Sigmoid colon (tissue), 7 donors: Measurements from ENCODE around the gene GAN. TPM values are rescaled to one million over a fixed set of nuclear protein-coding genes. Genes with fewer than 3 reads are reported as not detected.

Source experiments
- DNase-seq: peaks from one replicate; pipeline ENCODE4 v3.0.0-alpha.2; 2019
- H3K27ac ChIP-seq, 4 donors: fragments of 200-600 bp; sonication (generic); one replicate each; pipeline ENCODE4 v1.5.1; 2016 to 2019; ENCODE audit warnings: mild to moderate bottlenecking in 1 of 4
- H3K27me3 ChIP-seq, 3 donors: fragments of 200-600 bp; sonication (generic); one replicate each; pipeline ENCODE4 v1.5.1; 2019; ENCODE audit warnings: mild to moderate bottlenecking in 1 of 3
- H3K36me3 ChIP-seq, 4 donors: fragments of 200-600 bp; sonication (generic); one replicate each; pipeline ENCODE4 v1.5.1; 2016 to 2019
- H3K4me1 ChIP-seq, 4 donors: fragments of 200-600 bp; sonication (generic); one replicate each; pipeline ENCODE4 v1.5.1; 2017 to 2019
- H3K4me3 ChIP-seq, 4 donors: fragments of 200-600 bp; sonication (generic); one replicate each; pipeline ENCODE4 v1.5.1; 2017 to 2019; ENCODE audit warnings: mild to moderate bottlenecking in 2 of 4, moderate library complexity in 1 of 4
- H3K9me3 ChIP-seq, 4 donors: fragments of 200-600 bp in 3 of 4; sonication (generic) in 3 of 4; one replicate each; pipeline versions ENCODE4 v1.5.1 to v1.6.1; 2013 to 2019
- EP300 ChIP-seq, 4 donors: sonication (generic); formaldehyde crosslinking; IDR thresholded peaks; one replicate each; pipeline ENCODE4 v1.6.1; 2017; ENCODE audit warnings: antibody characterized with exemption in 4 of 4
- POLR2A ChIP-seq, 2 donors: fragments of 450-650 bp; IDR thresholded peaks; one replicate each; pipeline ENCODE4 v1.6.1; 2016; ENCODE audit warnings: antibody characterized with exemption in 2 of 2, mild to moderate bottlenecking in 2 of 2, moderate library complexity in 2 of 2
- POLR2AphosphoS5 ChIP-seq, 4 donors: sonication (generic); formaldehyde crosslinking; IDR thresholded peaks; one replicate each; pipeline ENCODE4 v1.6.1; 2017; ENCODE audit warnings: antibody characterized with exemption in 4 of 4
- WGBS, 2 donors: extraction: QIAGEN DNeasy Blood & Tissue Kit; methylation state at CpG; one replicate each; pipeline ENCODE4 v1.1.7; 2013; 5-methylcytosine and 5-hydroxymethylcytosine counted together
- intact Hi-C: fragments of 100-400 bp; cut with DNase I; formaldehyde crosslinking; loops from one replicate; pipeline ENCODE4 v1.15.1; 2023
- polyA plus RNA-seq, 3 donors: library from polyadenylated mRNA; stranded (reverse); fragments of 200-250 nt; gene quantifications; one replicate each; pipeline ENCODE4 v1.2.3, GENCODE V29; 2013
- total RNA-seq, 4 donors: library from RNA; depleted of rRNA; stranded (reverse); fragments of >200 nt; gene quantifications; one replicate each; pipeline ENCODE4 v1.1.0, GENCODE V29; 2016
- TF ChIP-seq, protein P1 (sequence below), 4 experiments: fragments of 450-650 bp in 3 of 4; fragments of 200-600 bp in 1 of 4; IDR thresholded peaks; one replicate each; pipeline ENCODE4 v1.5.1; 2016 to 2019; ENCODE audit warnings: antibody characterized with exemption in 4 of 4, mild to moderate bottlenecking in 3 of 4, moderate library complexity in 2 of 4
- donor health status: healthy with polysubstance abuse.
- donor health status: Bipolar disorder and iron deficiency.
- donor health status: healthy.

GAN gene
- total and polyA plus RNA-seq, 7 donors: 1.2 to 14.7 (median 9.1) TPM

DNA sequence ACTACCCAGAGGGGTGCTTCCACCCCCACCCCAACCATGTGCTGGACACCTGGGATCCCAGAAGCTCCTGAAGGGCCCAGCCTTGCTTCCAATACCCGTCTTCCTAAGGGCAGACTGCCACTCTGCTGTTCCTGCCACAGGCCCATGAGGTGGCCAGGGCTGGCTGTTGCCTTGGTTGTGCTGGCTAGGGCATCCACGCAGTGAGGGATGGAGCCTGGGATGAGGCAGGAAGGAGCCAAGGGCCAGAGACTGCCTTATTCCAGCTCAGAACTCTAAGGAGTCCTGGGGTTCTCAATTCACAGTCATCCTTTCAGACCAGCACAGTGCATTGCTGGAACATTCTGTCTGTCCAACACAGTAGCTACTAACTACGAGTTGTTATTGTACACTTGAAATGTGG is 38.4 kb upstream of the GAN start:
- no peak overlapping the region for H3K27ac ChIP-seq
- WGBS, 2 donors: 88 to 90% methylated on average over 3 of the region's 3 CpGs
- peaks cover 0 to 29% (median 21%) of the 10 kb centered on the region in 4 donors for H3K4me1 ChIP-seq
- no peaks in the 10 kb centered on the region for H3K27me3 ChIP-seq
- DNase-seq: no peak
- no peaks in the 10 kb centered on the region for H3K36me3 ChIP-seq
- H3K9me3 ChIP-seq: no peaks in the 10 kb centered on the region
- intact Hi-C loops: no loop called here
- no peak for TF ChIP-seq POLR2A (IDR thresholded peaks at IDR 0.05)
- TF ChIP-seq, protein P1, sequence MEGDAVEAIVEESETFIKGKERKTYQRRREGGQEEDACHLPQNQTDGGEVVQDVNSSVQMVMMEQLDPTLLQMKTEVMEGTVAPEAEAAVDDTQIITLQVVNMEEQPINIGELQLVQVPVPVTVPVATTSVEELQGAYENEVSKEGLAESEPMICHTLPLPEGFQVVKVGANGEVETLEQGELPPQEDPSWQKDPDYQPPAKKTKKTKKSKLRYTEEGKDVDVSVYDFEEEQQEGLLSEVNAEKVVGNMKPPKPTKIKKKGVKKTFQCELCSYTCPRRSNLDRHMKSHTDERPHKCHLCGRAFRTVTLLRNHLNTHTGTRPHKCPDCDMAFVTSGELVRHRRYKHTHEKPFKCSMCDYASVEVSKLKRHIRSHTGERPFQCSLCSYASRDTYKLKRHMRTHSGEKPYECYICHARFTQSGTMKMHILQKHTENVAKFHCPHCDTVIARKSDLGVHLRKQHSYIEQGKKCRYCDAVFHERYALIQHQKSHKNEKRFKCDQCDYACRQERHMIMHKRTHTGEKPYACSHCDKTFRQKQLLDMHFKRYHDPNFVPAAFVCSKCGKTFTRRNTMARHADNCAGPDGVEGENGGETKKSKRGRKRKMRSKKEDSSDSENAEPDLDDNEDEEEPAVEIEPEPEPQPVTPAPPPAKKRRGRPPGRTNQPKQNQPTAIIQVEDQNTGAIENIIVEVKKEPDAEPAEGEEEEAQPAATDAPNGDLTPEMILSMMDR (IDR thresholded peaks at IDR 0.05): no peak
- TF ChIP-seq POLR2AphosphoS5 (IDR thresholded peaks at IDR 0.05): no peak
- TF ChIP-seq EP300 (IDR thresholded peaks at IDR 0.05): no peak
- no peak overlapping the region for H3K4me3 ChIP-seq

DNA sequence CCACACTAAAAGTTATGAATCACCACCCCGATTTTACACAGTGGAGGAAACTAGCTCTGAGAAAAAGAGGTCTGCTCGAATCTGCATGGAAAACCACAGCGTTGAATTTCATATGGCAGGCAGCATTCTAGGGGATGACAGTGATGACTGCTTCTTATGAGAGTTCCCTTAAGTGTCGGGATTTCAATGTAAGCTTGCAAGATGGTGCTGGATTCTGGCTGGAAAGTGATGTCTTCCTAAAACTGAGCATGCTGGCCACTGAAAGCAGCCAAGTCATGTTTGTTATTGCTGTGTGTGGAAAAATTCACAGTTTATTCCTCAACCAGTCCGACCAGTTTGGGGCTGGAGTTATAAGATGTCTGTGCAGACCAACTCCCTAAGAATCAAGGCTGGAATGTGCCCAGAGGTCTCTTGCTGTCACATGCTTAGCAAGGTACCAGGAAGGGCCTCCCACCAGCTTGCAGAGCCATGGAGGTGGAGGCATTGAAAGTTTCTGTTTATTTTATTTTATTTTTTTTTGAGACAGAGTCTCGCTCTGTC is 37.2 kb upstream of the GAN start:
- Histone ChIP-seq H3K27me3 (no peaks in the 10 kb centered on the region), H3K27ac (no peak overlapping the region), H3K4me1 (peaks cover 0 to 22% (median 17%) of the 10 kb centered on the region in 4 donors), H3K4me3 (no peak overlapping the region), H3K36me3 (no peaks in the 10 kb centered on the region), H3K9me3 (no peaks in the 10 kb centered on the region)
- TF ChIP-seq, protein P1 (IDR thresholded peaks at IDR 0.05): no peak
- TF ChIP-seq EP300 (IDR thresholded peaks at IDR 0.05): no peak
- no peak for TF ChIP-seq POLR2AphosphoS5 (IDR thresholded peaks at IDR 0.05)
- no peak for TF ChIP-seq POLR2A (IDR thresholded peaks at IDR 0.05)
- no peak for DNase-seq
- WGBS, 2 donors: 30 to 72% methylated on average over 6 of the region's 6 CpGs
- intact Hi-C loops: no loop called here

DNA sequence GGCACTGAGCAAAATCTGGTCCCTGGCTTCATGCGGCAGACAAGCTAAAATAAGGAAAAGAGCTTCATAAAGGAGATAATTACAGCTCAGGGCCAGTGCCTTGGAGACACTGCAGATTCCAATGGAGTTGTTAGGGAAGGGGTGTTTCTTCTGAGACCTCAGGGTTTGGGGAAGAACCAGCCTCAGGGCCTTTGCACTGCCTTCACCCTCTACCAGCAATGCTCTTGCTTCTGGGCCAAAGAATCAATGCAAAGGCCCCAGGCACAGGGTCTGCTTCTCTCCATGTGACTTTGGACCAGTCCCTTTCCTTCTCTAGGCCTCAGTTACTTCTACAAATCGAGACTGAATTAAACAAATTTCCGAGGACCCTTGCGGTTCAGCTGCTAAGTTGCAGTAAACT is 36.2 kb upstream of the GAN start:
- Histone ChIP-seq H3K27me3 (no peaks in the 10 kb centered on the region), H3K9me3 (no peaks in the 10 kb centered on the region), H3K27ac (no peak overlapping the region), H3K4me1 (peaks cover 0 to 13% (median 8%) of the 10 kb centered on the region in 4 donors), H3K4me3 (no peak overlapping the region), H3K36me3 (no peaks in the 10 kb centered on the region)
- DNase-seq: no peak
- WGBS, 2 donors: 95 to 97% methylated on average over 4 of the region's 4 CpGs
- intact Hi-C loops: no loop called here
- TF ChIP-seq, protein P1 (IDR thresholded peaks at IDR 0.05): no peak
- no peak for TF ChIP-seq POLR2A (IDR thresholded peaks at IDR 0.05)
- no peak for TF ChIP-seq EP300 (IDR thresholded peaks at IDR 0.05)
- no peak for TF ChIP-seq POLR2AphosphoS5 (IDR thresholded peaks at IDR 0.05)

DNA sequence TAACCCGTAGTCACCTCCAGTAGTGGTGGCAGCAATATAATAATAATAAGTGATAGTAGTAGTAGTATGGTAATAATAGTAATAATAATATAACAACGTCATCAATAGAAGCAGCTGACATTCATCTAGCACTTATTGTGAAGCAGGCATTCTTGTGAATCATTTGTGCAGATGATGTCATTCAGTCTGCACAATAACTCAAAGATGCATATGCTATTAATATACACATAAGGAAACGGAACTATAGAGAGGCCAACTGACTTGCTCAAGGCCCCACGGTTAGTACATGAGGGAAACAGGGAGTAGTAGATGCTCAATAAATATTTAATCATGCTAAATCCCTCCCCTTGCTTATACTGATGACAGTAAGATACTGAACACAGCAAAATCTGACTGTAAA is 35.4 kb upstream of the GAN start:
- Histone ChIP-seq H3K4me1 (peaks cover 0 to 5% (median 1%) of the 10 kb centered on the region in 4 donors), H3K36me3 (no peaks in the 10 kb centered on the region), H3K27ac (no peak overlapping the region), H3K4me3 (no peak overlapping the region), H3K27me3 (no peaks in the 10 kb centered on the region), H3K9me3 (no peaks in the 10 kb centered on the region)
- intact Hi-C loops: no loop called here
- TF ChIP-seq EP300 (IDR thresholded peaks at IDR 0.05): no peak
- TF ChIP-seq, protein P1 (IDR thresholded peaks at IDR 0.05): no peak
- 61 to 64% methylated on average over 4 of the region's 4 CpGs for WGBS, 2 donors
- DNase-seq: no peak

DNA sequence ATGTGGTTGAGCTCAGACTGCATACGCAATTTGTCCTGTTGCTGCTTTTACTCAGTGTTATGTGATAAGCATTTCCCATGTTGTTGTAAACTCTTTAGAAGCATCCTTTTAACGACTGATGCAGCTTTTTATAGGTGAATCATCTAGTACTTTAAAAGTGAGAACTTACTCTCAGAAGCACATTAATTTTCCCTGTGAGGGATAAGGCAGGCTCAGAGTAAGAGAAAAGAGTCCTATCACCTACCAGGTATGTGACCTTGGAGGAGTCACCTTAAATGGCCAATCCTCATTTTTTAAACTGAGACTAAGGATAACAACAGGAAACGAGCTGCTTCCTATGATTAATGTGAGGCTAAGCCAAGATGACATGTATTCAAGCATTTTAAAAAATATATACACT is 34.4 kb upstream of the GAN start:
- no peak overlapping the region for H3K27ac ChIP-seq
- WGBS, 2 donors: 45 to 52% methylated on average over 3 of the region's 3 CpGs
- TF ChIP-seq, protein P1 (IDR thresholded peaks at IDR 0.05): no peak
- TF ChIP-seq EP300 (IDR thresholded peaks at IDR 0.05) (no peak), POLR2A (IDR thresholded peaks at IDR 0.05) (no peak), POLR2AphosphoS5 (IDR thresholded peaks at IDR 0.05) (no peak)
- H3K27me3 ChIP-seq: no peaks in the 10 kb centered on the region
- H3K9me3 ChIP-seq: no peaks in the 10 kb centered on the region
- no peak overlapping the region for H3K4me3 ChIP-seq
- H3K4me1 ChIP-seq: no peaks in the 10 kb centered on the region
- intact Hi-C loops: no loop called here
- H3K36me3 ChIP-seq: no peaks in the 10 kb centered on the region
- DNase-seq: no peak
